Caki2 (cell line): ENCODE results near the gene CDKN2C. TPM values are rescaled to one million over a fixed set of nuclear protein-coding genes. Genes with fewer than 3 reads are reported as not detected.
"Not testable (repeated sequence)": the region's sequence is repeated elsewhere in the genome, so short reads cannot be mapped to it uniquely, and the experiment has no call there.

Experiments
- DNase-seq: peaks from one replicate; pipeline ENCODE4 v3.0.0-alpha.2; 2015; ENCODE audit warnings: low read depth
- in situ Hi-C: cut with HindIII; loops from 2 replicates; pipeline ENCODE4 v1.10.0; 2016; ENCODE audit warnings: low sequenced_read_pairs, low pct_unique_long_range_greater_than_20kb, mixed read lengths
- total RNA-seq: library from RNA; depleted of rRNA; stranded (reverse); fragments of >200 nt; shearing (Covaris generic); gene quantifications from 2 replicates; pipeline ENCODE4 v1.2.3, GENCODE V29; 2014; ENCODE audit warnings: low replicate concordance

CDKN2C gene
- total RNA-seq, 1 experiment from 2014 or later, result 136 TPM

DNA sequence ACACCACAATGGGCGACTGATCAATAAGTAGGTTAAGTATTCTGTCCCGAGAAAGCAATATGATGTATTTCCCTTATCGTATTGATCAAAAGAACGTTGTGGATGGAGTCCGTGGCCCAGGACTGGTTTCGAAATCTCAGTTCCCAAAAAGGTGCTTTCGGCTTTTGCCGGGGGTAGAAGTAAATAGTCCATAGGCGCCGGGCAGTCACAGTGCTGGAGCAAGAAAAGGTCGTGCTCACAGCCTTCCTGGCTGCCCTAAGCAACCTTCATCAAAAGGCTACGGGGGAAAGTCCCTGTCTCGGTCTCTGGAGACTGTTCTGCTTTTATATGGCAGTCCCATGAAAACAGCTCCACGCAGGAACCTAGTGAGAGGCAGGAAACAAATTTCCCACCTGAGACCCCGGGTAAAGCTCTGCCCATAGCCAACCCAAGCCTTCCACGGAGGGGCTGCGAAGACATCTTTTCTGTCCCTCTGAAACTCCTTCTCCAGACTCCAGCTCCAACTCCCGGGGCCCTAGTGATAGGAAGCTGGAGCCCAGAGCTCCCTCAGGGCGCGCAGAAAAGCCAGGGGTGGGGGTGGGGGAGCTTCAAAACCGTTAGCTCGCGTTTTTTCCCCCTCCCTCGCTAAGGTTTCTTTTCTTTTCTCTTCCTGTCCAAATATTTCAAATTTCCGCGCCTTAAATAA lies 7.0 kb downstream of the CDKN2C start:
- in situ Hi-C loops, result no loop called here
- peak; percentile 85 for DNase-seq

DNA sequence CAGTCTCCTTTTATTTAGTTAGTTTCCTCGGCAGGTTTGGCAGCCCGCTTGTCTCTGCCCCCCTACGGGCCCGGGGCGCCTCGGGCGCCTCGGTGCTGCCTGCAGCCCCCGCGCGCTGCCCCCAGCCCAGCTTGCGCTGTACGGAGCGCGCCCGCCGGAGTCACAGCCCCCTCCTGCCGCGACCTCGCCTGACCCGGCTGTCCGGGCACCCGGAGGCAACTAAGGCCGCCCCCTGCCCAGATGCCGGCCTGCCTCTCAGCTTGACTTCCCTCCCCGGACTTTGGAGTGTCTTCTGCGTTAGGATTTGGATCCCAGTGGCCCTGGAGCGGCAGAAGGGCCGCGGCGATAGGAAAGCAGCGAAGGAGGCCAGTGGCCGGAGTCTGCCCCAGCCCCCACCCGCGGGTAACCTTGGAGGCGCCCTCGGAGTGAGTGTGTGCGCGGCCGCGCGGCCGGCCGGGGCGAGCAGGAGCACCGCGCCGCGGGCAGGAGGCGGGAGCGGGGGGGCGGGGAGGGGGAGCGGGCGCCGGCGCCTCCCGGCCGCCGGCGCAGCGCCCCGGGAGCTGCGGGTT lies 7.6 kb downstream of the CDKN2C start:
- in situ Hi-C loops, result no loop called here
- peak; percentile 67 for DNase-seq

DNA sequence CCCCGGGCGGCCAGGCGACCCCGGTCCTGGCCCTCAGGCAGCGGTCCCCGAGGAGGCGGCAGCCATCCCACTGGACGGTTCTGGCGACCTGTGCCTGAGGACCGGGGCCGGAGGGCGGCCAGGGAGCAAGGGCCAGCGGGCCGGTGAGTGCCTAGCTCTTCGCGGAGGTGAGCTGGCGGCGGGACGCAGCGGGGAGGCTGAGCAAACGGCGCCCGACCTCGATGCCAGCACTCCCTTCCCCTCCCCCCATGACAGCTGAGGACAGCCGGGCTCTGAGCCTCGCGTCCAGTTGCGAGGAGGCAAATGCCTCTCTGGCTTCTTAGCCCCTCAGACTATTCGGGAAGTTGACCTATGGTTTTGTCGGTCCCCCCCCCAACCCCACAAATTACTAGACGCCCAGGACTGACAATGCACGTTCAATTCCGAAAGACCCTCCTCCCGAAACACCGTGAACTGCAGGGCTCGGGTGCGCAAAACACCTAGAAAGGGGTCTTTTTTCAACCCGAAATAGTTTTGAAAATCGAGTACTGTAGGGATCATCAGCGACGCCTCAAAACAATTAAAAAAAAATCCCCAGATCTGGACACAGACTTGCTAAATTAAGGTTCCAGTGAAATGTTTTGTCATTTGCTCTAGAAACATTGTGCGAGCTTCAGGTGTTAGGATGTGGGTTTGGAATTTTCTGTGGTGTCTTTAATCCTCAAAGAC lies 8.3 kb downstream of the CDKN2C start:
- in situ Hi-C loops, result no loop called here
- DNase-seq, result peak; percentile 79

DNA sequence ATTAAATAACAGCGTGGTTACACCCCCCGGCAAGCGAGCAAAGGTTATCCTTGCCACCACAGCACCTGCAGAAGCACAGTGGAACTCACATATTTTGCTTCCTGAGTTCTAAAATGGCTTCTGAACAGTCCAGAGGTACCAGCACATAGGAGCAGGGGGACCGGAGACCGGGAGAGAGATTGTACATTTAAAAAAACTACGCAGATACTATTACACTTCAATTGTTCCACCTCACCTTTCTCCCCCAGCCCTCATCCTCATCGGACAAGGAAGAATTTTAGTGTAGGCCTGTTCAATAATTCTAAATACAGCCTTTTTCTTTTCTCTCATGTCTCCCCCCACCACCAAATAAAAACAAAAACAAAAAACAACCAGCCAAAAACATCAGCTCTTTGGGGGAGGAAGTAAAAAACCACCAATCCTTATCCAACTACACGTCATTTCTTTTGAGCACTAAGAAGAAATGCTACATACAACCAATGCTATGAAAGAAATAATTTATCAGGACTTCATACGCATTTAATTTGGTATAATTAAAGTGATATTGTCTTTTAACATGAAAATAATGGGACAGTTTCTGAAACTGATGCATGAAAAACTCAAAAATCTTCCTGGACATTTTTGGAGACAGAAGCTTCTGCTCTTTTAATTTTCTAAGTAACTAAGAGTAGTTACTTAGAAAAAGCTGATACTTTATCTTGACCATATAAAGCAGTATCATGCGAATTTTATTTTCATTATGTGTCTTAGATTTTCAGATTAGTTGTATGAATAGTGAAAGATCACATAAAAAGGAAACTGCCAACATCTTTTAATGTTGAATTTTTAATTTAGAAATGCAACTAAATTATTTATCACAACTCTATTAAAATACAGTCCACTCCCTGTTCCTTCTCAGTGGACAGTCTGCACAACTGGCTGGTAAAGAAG lies 9.1 kb downstream of the CDKN2C start:
- peak; percentile 81 for DNase-seq
- in situ Hi-C loops, result no loop called here

DNA sequence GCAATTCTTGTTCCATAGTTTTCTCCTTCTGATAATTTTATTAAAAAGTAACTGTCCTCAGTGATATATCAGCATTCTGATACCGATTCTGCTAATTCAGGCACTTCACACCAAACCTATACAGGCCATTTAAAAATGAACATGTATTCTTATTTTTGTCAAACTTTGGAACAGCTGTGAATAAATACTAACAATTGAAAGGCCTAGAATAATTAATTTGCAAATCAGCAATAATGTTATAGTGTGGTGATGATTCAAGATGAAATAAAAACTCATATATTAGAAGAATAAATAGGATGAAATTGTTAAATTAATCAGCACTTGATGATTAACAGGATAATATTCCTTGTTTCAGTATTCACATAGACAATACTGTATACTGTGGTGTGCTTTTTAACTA lies 9.9 kb downstream of the CDKN2C start:
- peak; percentile 42 for DNase-seq
- in situ Hi-C loops, result no loop called here

DNA sequence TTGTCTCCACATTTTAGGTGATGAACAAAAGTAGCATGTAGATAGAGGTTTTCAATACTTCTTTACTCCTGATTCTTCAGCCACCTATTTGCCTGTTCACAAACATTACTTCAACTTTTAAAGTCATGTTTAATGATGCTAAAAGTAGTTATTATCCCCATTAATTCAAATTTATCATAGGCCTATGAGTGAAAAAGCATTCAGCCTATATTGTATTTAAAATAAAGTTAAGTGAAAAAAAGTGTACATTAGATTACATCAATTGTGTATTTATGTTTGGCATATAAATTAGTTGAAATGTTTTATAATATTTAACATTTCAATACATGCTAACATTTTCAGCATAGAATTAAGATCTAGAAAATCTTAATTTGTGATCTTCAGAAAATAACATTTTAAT lies 10.5 kb downstream of the CDKN2C start:
- DNase-seq, result peak; percentile 44
- in situ Hi-C loops, result no loop called here

DNA sequence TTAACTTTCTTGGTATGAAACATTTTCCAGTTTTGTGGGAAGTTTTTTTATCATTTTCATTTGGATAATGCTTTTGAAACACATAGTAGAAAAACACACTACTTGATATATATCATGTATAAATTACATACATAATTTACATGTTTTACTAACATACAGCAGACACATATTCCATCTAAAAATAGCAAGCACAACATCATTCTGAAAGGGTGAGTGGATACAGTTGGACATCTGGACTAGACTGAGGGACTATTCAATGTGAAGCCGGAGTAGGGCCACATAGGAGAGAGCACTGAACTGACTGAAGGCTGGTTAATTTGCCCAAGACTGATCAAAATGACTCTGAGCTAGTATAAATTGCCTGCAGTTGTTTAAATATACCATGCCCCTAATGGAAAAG lies 11.7 kb downstream of the CDKN2C start:
- DNase-seq, result peak; percentile 63
- in situ Hi-C loops, result no loop called here

DNA sequence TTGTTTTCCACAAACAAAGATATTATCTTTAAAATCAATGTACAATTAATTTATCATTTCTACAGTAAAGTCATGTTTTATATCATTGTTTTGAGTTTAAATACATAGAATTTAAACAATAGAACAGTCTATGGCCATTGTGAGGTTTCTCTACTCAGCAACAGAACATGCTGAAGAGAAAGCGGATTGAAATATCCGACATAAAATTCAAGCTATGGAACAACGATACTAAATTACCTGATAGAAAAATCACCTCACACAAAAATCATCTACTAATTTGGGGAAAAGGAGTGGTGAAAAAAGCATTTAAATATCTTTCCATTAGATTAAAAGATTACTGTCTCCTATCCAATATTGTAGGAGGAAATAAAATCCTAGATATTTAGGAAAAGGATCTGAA lies 12.6 kb downstream of the CDKN2C start:
- in situ Hi-C loops, result no loop called here
- DNase-seq, result peak; percentile 54

DNA sequence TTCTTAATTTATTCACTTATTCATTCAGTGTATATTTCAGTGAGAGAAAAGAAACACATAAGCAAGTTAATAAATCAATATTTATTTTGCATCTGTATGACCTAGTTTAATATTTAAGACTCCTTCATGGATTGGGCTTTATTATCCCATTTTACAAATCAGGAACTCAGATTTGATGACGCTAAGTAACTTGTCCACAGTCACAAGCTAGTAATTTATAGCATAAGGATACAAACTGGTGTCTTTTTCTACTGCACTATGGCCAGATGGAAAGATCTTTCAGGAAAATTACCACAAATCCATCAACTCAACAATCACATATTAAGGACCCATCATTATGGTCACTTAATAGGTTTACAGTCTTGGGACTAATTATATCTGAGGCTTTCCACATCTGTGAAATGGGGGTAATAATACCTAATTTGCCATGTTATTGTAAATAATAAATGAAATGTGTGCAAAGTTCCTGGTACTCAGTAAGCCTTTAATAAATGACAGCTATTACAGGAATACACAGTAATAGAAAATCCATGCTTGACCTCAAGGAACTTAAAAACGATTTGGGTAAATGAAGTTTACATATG lies 13.3 kb downstream of the CDKN2C start:
- DNase-seq, result peak; percentile 41
- in situ Hi-C loops, result no loop called here

DNA sequence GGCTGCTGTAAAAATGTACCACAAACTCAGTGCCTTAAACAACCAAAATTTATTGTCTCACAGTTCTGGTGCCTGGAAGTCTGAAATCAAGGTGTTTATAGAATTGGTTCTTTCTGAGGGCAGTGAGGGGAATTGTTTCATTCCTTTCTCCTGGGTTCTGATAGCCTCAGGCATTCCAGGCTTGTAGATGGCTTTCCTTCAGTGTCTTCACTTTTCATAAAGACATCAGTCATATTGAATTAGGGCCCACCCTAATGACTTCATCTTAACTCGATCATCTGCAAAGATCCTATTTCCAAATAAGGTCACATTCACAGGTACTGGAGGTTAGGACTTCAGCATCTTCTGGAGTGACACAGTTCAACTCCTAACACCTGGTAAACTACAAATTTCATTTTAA lies 15.0 kb downstream of the CDKN2C start:
- peak; percentile 46 for DNase-seq
- in situ Hi-C loops, result no loop called here

DNA sequence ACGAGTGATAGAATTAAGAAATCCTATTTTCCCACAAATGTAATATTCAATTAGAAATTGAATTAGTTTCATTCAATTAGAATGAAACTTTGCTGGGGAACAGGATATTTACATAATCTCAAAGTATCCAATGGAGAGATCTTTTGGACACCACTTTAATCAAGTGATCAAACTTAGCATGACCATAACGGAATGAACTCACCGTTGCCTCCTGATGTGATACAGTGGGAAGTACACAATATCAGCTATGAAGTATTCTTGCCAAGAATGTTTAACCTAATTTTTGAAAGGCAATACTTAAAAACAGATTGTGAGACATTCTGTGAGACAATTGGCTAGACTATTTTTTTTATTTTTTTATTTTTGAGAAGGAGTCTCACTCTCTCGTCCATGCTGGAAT lies 16.6 kb downstream of the CDKN2C start:
- in situ Hi-C loops, result no loop called here
- DNase-seq, result no peak

DNA sequence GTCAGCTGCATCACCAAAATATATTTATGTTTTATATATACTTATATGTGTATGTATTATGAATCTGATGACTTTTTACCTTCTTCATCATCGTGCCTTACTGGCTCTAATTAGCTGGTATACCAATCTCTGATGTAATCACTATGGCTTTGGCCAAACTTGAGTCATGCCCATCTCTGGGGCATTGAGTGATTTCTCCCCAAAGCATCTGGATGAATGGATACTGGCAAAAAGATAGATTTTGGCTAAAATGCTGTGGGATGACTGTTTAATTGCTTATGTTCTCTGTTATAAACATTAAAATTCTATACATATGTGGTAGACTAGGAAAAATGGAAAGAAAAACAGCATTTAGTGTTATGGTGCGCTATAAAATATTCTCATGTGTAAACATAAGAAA lies 19.6 kb downstream of the CDKN2C start:
- in situ Hi-C loops, result no loop called here
- no peak for DNase-seq

DNA sequence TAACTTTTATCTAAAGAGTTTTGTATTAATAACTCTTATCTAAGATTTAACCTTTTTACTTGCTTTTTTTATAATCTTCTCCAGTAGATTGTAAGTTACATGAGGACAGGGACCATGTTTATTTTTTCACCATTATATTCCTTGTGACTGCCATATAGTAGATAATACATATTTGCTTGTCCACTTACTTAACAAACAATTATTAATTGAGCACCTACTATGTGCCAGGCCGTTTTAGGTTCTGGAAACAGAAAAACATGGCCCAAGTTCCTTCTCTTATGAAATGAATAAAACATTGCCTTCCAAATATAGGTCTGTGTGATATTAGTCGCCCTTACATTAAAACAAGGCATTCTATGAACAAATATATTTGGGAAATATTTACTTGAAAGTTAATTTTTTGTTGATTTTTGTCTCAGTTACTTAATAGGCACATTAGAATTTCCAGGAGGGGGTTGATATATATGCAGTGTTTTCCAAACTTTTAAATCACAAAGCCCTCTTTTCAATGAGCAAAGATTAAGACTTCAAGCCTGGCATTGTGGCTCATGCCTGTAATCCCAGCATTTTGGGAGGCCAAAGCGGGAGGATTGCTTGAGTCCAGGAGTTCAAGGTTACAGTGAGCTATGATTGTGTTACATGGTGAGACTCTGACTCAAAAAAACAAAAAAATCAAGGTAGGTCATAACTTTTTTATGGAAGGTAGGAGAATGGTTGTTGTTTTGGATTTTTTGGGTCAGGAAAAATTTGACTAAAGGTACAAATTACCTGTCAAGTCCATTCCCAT lies 22.7 kb downstream of the CDKN2C start:
- no peak for DNase-seq
- in situ Hi-C loops, result no loop called here

DNA sequence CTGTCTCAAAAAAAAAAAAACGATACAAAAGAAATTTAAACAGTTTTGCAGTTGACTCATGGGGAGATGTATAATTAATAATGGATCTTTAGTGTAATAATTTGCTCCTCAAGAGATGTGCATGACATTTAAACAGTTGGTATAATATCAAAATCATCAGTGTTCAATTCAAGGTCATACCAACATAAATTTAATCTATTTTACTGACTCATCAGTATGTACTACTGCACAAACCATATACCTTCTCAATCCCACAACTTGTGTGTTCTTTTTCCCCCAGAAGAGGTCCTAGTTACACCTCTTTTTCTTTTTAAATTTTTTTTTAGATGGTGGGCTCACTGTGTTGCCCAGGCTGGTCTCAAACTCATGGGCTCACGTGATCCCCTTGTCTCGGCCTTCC lies 23.6 kb downstream of the CDKN2C start:
- no peak for DNase-seq
- in situ Hi-C loops, result no loop called here

DNA sequence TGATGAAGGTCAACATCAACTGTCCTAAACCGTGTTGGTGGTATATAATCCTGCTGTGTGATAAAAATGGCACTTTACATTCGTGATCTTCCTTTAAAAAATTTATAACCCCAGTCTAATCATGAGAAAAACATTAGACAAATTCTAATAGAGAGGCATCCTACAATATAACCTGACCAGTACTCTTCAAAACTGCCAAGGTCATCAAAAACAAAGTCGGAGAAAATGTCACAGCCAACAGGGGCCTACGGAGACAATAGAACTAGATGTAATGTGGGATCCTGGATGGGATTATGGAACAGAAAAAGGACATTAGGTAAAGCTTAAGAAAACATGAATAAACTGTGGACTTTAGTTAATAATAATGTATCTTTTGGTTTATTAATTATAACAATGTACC lies 25.0 kb downstream of the CDKN2C start:
- DNase-seq, result no peak
- in situ Hi-C loops, result no loop called here

DNA sequence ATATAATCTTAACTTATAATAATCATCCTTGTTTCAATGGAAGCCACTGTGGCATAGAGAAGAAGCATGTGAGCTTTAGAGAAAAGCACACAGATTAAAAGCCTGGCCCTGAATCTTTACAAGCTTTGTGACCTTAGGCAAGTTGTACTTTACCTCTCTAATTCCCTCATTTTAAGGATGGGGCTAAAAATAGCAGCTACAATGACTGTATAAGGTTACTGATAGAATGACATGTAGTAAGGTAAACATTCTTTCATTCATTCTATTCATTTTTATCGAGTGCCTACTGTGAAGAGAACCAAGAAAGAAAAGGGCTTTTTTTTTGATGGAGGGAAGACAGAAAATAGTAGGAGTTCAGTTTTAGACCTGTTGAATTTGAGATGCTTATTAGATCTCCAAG lies 25.6 kb downstream of the CDKN2C start:
- in situ Hi-C loops, result no loop called here
- DNase-seq, result no peak

DNA sequence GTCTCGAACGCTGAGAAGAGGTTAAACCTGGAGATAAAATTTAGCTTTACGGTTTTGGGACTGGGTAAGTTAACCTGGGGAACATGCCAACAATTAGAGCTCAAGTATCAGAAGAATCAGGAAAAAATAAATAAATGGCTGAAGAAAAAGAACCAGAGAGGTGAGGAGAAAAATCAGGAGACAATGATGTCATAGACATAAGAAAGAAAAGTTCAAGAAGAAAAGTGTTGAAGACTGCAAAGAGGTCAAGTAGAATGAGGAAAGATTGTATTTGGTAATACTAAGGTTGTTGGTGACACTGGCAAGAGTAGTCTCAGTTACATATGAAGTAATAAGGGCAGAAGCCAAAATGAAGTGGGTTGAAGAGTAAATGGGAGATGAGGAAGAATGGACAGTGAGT lies 26.0 kb downstream of the CDKN2C start:
- in situ Hi-C loops, result no loop called here
- DNase-seq, result no peak

DNA sequence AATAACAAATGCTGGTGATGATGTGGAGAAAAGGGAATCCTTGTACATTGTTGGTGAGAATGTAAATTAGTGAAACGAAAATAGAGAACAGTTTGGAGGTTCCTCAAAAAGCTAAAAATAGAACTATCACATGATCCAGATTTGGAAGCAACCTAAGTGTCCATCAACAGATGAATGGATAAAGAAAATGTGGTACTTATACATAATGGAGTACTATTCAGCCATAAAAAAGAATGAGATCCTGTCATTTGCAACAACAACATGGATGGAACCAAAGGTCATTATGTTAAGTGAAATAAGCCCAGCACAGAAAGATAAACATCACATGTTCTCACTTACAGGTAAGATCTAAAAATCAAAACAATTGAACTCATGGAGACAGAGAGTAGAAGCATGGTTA lies 29.3 kb downstream of the CDKN2C start:
- DNase-seq, in situ Hi-C loops: not testable (repeated sequence)
